ENCODE measurements around the gene NOL4L. TPM values are rescaled to one million over a fixed set of nuclear protein-coding genes. Genes with fewer than 3 reads are reported as not detected.

The NOL4L gene
- total and polyA plus RNA-seq, 12 donors, result 1.5 to 10.1 (median 5.1) TPM

- 91 to 92% methylated on average over 15 of the region's 15 CpGs for whole genome bisulfite sequencing, 2 donors
- Histone ChIP-seq H3K27me3 (peaks cover 0 to 5% (median 0%) of the 10 kb centered on the region in 7 donors), H3K9me3 (peaks cover 0 to 3% (median 0%) of the 10 kb centered on the region in 11 donors), H3K36me3 (no peaks in the 10 kb centered on the region), H3K4me3 (no peak overlapping the region), H3K4me1 (peaks cover 0 to 19% (median 4%) of the 10 kb centered on the region in 9 donors), H3K27ac (no peak overlapping the region)
- intact Hi-C loops (cut with DNase I), result no loop called here
- DNase-seq (no peak), ATAC-seq (no peak)
- TF ChIP-seq CTCF (IDR thresholded peaks at IDR 0.05), result no peak
These were observed 41.4 kb downstream of the NOL4L start for GRCh38 chr20:32543570-32544259.

- TF ChIP-seq CTCF (IDR thresholded peaks at IDR 0.05), result no peak
- DNase-seq (no peak), ATAC-seq (no peak)
- intact Hi-C loops (cut with DNase I), result no loop called here
- Histone ChIP-seq H3K4me3 (no peak overlapping the region), H3K27me3 (peaks cover 0 to 12% (median 0%) of the 10 kb centered on the region in 7 donors), H3K9me3 (no peaks in the 10 kb centered on the region), H3K4me1 (peaks cover 0 to 33% (median 14%) of the 10 kb centered on the region in 9 donors), H3K27ac (no peak overlapping the region), H3K36me3 (no peaks in the 10 kb centered on the region)
- WGBS, 2 donors, result 93% methylated on average over 6 of the region's 6 CpGs
These were observed 42.9 kb downstream of the NOL4L start for GRCh38 chr20:32542259-32542615.

- WGBS, 2 donors, result 82 to 87% methylated on average over 21 of the region's 21 CpGs
- Histone ChIP-seq H3K27ac (peak overlapping the region in 1 of 10 donors; percentile 44), H3K36me3 (no peaks in the 10 kb centered on the region), H3K4me1 (peaks cover 0 to 36% (median 16%) of the 10 kb centered on the region in 9 donors), H3K9me3 (no peaks in the 10 kb centered on the region), H3K4me3 (no peak overlapping the region), H3K27me3 (peaks cover 0 to 12% (median 0%) of the 10 kb centered on the region in 7 donors)
- TF ChIP-seq CTCF (IDR thresholded peaks at IDR 0.05), result no peak
- DNase-seq, result no peak
- intact Hi-C loops (cut with DNase I), result no loop called here
- ATAC-seq, result no peak
These were observed 43.5 kb downstream of the NOL4L start for GRCh38 chr20:32541323-32542258.
